H1 (cell line): Measurements from ENCODE around the gene ELL.

Experiments
- CTCF ChIP-seq, 3 experiments: IDR thresholded peaks; 1 replicate in 2 of 3; 2 replicates in 1 of 3; pipeline versions ENCODE4 v1.5.1 to v1.6.1; 2011; ENCODE audit warnings: low read length in 3 of 3, mild to moderate bottlenecking in 3 of 3, inconsistent platforms in 2 of 3, low read depth in 1 of 3, moderate library complexity in 1 of 3; ENCODE audit not compliant: insufficient read depth in 1 of 3; ENCODE audit errors: control extremely low read depth in 1 of 3
- EZH2 ChIP-seq: fragments of 200-600 bp; sonication (generic); IDR thresholded peaks from 2 replicates; pipeline ENCODE4 v1.7.1; 2012; ENCODE audit warnings: low read depth, mild to moderate bottlenecking, moderate library complexity, low read length, inconsistent platforms; ENCODE audit not compliant: severe bottlenecking

- TF ChIP-seq EZH2: no peak
- no peak for TF ChIP-seq CTCF (IDR thresholded peaks at IDR 0.05; ENCODE audit: control extremely low read depth in 1 of 3, insufficient read depth in 1 of 3, low read depth in 1 of 3, low read length in 3 of 3)
Observed at GRCh38 chr19:18501351-18501750, 20.5 kb downstream of the ELL start.
